ENCODE data around the gene ZSCAN12.

- TF ChIP-seq REST (IDR thresholded peaks at IDR 0.05; ENCODE audit: insufficient read depth in 1 of 2, low read depth in 2 of 2, low read length in 2 of 2) (0 out of 4 replicates have a peak, but pooled peaks of 1 of the 2 experiments have one; percentile 31), SIN3A (IDR thresholded peaks at IDR 0.05; ENCODE audit: borderline replicate concordance, insufficient read depth, low read length) (no peak; the same call in 1 of the 2 replicates)
These were observed 16.1 kb downstream of the ZSCAN12 start for GRCh38 chr6:28383235-28384142.

All from PFSK-1 (cell line).